ENCODE results near the gene EHD4.

EHD4 gene

DNA sequence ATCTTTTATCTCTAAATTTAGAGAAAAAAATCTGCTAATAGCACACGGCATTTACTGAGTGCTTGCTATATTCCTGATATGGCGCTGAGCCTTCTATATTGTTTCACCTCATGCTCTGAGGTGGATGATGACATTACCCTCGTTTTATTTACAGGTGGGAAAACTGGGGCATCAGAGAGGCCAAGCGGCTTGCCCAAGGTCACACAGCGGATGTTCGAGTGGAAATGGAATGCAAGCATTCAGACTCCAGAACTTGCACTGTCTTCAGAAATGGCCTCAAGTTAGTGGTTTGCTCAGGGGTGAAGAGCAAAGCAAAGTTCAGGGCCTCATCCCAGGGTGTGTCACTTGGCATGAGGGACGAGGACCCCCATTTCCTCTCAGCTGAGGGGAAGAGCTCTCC, 17.3 kb downstream of the EHD4 start:
- DNase-seq = no peak

DNA sequence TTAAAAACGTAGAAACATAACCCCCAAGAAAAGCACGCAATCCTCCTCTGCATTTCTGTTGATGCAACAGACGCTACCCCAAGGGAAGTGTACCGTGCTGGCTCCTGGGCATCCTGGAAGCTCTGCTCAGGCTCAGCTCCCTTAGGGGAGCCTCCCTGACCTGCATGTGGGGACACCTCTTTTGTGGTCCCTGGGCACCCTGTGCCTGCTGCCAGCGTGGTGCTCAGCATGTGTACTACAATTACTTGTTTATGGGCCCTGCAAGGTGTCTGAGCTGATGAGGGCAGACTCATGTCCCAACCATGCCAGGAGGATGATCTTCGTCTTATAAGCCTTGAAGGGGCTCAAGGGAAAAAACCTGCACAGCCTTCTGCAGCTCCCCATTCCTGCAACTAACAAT, 18.3 kb downstream of the EHD4 start:
- no peak for DNase-seq

DNA sequence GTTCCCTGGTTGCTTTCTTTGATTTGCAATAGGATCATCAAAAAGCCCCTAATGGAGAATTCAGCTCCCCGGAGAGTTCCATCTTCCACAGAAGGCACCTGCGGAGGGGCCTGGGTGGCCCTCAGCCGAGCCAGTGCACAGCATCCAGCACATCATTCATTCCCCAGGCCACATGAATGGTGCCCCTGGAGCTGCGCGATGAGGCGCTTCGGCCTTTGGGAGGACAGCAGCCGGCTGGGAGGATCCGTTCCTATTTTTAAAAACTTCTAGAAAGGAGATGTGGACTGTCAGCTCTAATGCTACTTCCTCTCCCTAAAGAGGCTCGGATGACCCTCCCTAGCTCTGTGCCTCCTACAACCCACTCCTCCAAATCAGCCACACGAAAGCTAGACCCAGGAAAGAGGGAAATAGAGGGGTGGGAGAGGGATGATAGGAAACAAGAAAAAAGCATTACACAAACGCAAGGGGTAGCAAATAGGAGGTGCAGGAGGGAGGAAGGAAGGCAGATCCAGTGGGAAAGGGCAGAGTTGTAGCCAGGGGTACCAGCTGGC, 20.3 kb downstream of the EHD4 start:
- DNase-seq = no peak

DNA sequence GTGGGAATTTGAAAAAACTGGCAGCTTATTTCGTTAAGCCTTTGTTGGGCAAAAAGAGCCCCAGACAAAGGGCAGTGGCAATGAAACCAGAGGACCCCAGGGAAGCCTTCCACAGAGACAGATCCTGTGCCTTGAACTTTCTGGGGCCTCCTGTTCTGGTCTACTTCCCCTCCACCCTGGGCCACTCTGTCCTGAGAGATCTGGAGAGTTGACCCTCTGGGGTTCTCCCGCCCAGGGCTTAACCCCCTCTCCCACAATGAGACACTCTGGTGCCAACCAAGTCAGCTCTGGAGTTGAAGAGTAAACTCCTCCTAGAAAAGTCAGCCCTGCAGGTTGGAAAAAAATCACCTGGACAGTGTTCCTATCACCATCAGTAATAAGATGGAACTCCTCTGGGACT, 20.8 kb downstream of the EHD4 start:
- no peak for DNase-seq

DNA sequence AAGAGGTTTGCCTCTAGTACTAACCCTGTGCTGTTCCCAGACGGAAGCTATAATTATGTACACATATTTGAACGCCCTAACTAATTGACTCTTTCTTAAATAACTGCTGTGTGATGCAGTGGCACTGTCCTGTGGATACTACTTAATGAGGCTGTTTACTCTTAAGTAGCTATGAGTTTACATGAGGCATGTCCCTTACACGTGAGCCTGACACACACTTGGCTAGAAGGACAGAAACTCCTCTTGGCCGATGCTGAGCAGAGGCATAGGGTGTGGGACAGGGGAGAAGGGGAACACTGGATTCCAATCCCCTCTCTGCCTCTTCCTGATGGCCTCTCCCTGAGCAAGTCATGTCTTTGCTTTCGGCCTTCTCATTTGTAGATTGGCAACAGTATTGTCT, 21.9 kb downstream of the EHD4 start:
- DNase-seq = no peak

DNA sequence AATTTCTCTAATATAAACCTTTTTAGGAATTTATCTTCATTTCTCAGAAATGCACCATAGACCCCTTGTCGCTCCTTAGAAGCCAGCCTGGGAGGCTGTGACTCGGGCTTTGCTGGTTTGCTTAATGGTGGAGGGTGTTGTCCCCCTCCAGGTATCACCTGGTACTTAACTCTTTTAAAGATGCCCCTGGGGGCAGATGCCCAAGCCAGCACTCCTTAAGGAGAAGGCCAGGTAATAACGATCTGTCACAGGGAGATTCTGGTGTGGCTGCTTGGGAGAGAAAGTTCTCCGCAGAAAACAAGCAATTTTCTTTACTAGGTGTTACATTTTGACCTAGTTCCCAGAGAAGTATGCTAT, 22.3 kb downstream of the EHD4 start:
- peak; percentile 84 for DNase-seq

DNA sequence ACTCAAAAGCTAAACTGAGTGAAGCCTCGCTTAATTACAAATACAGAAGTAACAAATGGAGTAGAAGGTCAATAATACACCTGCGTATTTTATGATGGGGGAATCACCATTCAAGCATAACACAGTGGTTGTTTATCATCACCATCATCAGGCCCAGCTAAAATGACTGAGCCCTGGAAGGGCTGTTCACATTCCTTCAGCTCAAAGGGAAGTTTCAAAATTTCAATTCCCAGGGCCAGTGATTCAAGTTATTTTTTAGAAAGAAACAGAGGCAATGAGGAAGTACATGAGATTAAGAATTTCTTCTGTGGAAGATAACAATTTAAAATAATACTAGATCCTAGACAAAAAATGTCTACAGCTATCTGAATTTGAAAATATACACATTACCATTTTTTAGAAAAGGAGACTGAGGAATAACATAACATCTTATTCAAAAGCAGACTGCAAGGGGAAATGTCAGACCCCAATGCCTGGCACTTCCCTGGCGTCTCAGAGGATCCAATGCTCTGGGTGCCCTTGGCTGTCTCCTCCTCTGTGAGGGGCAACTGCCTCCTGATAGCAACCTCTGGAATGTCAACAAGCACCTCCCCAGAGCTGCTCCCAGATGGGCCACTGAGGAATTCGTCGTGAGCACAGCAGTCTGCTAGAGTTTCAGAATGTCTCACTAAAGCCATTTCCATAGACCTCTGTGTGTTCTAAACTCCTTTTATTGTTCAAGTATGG, 22.8 kb downstream of the EHD4 start:
- peak; percentile 88 for DNase-seq

DNA sequence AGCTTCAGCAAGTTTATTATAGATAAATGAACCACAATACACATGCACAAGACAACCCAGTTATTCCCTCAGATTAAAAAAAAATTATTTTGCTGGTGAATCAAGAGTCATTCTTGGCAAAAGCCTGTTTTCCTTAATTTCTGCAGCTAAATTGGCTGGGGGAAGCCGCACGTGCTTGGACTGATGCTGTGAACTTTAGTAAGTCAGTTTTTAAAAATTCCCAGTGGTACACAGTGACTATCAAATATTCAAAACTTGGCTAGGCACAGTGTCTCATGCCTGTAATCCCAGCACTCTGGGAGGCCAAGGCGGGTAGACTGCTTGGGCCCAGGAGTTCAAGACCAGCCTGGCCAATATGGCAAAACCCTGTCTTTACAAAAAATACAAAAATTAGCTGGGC, 23.9 kb downstream of the EHD4 start:
- no peak for DNase-seq

DNA sequence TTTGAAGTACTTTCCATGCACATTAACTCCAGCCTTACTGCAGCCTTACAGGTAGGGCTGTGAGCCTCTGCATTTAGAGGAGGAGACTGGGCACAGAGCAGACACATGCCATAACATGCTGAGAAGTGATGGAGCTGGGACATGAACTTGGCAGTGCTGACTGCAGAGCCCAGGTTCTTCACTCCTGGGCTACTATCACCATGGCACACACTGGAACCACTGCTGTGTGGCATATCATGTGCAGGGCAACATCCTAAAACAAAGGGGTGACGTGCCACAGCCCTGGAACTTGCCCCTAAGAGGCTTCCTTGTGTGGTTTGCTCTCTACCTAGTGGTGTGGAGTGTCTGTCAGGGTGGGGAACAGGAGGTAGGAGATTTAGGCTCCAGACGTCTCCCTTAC, 25.4 kb downstream of the EHD4 start:
- no peak for DNase-seq

DNA sequence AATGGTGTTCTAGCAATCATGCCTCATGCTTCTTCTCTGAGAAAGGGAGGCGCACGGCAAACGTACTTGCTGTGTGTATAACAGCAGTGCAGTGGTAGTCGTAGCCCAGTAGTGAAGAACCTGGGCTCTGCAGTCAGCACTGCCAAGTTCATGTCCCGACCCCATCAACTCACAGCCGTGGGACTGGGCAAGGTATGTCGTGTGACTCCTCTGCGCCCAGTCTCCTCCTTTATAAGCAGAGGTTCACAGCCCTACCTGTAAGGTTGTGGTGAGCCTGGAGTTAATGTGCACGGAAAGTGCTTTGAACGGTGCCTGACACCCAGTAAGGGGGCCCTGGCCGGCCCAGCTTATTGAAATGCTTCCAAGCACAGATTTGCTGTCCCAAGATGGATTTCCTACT, 26.6 kb downstream of the EHD4 start:
- DNase-seq = no peak

DNA sequence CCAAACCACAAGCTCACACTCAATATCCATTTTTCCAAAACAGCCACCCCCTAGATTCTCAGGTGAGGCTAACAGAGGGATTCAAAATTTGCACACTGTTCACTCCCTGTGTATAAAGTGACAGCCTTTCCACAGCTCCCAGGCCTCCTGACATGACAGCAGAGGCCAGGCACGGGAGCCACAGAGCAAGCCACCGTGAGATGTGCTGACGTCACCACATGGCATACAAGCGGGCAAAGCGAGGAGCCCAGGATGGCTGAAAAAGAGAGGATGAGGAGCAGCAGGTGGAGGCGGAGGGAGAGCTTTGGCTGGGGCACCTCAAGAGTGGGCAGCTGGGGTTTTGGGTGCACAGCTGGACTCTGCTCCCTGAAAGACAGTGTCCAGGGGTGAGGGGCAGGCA, 27.1 kb downstream of the EHD4 start:
- DNase-seq = no peak

DNA sequence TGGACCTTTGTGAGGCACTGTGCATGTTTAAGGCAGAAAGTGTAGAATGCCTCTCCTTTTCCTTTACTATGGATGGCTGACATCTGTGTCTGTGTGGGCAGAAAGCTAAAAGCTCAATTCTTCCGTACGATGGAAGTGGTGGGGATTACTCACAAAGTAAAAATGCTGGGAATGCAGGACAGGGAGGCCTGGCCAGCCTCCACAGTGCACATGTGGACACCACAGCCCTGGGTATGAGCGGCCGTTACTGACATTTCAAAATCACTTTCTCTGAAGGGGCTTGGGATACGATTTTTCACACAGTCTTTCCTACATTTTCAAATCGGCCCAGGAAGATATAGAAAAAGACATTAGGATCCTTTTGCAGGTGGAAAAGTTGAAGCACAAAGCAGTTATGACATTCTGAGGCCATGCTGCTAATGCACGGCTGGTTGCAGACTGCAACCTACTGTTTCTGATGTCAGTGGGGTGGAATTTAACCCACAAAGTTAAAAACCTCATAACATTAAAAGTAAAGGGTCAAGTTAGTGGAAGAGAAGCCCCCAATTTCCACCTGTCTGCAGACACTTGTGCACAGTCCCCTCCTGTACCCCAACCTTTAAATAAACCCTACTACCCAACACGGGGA, 27.9 kb downstream of the EHD4 start:
- peak; percentile 94 for DNase-seq

DNA sequence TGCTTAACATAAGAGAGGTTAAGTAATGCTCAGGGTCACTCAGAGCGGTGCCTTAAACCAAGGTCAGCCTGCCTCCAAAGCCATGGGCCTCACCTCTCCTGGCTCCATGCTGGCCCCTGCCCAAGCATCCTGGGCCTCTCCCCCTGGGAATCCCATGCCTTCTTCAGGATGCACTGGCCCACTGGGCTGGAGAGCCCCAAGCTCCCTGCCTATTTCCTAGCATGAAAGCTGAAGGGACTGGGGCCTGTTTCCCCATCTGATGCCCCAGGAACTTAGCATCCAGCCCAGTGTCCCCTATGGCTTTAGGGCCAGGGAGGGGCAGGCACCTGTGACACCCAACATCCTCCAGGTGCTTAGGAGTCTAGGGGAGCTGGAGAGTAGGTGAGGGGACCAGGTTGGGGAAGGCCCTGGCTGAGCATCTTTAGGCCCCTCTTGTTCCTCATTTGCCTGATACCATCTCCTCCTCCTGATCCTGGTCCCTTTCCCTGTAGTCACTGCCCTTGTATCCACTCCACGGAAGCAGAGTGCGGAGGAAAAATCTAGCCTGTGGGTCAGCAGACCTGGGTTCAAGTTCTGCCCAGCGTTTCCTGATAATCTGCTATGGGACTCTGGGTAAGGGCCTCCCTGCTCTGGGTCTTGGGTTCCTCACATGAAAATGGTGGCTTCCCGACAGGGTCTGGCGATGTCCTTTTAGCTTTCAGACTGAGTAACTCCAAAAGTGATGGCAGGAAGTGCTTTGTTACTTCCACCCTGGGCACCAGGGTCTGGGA, 28.6 kb downstream of the EHD4 start:
- peak; percentile 40 for DNase-seq

DNA sequence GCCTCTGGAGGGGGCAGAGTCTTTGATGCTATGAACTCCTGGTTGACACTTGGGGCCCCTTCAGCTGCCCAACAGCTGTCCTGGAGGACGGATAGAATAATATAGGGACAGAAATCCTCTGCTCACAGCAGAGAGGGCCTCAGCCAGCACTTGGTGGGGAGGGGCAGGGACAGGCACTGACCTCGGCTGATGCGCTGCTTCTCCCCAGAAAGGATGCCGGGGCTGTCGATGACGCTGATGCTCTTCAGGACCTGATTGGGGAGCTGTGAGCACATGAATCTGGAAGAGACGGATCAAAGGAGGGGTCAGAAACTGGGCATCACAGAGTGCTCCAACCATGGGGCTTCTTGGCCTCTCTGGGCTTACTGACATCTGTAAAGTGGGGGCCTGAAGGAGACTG, 29.5 kb downstream of the EHD4 start:
- DNase-seq = peak; percentile 39

DNA sequence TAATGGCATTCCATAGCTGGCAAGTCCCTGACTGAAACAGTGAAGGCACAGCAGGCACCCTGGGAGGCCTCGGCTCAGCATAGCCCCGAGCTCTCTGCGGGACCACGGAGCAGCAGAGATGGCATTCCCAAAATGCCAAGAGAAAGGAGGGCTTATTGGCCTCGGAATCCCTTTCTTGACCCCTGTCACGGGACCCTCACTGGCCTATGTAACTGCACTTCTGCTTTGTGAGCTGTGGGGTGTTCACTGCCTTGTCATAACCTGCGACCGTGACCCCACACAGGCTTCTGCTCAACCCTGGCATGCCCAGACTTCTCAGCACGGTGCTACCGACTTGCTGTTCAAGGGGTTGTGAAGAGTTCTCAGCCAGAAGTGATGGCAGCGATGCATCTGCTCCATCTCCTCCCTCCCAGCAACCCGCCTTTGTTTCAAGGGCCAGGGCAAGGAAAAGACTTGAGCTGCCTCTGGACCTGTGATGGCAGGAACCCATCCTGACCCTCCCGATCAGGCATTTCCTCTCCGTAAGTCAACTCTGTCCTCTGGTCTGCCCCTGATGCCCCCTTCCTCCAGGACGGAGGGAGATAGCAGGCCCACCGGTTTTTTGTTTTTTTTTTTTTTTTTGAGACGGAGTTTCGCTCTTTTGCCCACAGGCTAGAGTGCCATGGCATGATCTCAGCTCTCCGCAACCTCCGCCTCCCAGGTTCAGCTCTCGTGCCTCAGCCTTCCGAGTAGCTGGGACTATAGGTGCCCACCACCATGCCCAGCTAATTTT, 30.5 kb downstream of the EHD4 start:
- peak; percentile 83 for DNase-seq

DNA sequence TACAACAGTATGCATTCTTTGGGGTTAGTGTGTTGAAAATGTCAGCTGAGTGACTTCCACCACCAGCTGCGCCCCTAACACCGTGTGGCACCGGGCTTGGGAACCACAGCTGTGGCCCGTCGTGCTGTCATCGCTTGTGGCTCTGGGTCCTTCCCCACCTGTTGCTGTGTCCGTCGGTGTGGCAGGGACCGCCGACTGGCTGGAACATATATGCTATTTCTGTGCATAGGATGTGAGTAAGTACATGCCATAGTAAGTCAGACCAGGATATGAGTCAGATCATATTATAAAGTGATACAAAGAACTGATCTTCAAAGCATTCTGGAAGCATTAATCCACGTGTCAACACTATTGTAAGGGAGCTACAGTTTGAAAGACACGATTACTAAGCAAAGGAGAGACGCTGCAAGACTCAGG, 31.9 kb downstream of the EHD4 start:
- DNase-seq = peak; percentile 40

DNA sequence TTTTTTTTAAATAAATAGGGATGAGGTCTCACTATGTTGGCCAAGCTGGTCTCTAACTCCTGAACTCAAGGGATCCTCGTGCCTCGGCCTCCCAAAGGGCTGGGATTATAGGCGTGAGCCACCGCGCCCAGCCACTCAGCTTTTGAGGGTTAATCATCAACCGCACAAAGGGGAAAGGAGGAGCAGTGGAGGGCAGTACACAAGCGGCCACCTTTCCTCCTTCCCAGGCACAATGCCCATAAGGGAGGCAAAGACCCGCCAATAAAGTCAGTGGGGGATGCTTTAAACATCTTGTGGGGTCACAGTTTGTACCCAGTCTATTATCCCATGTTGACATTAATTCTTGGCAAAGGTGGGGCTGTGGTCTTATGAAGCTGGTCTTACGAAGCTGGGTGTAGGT, 32.4 kb downstream of the EHD4 start:
- DNase-seq = no peak

DNA sequence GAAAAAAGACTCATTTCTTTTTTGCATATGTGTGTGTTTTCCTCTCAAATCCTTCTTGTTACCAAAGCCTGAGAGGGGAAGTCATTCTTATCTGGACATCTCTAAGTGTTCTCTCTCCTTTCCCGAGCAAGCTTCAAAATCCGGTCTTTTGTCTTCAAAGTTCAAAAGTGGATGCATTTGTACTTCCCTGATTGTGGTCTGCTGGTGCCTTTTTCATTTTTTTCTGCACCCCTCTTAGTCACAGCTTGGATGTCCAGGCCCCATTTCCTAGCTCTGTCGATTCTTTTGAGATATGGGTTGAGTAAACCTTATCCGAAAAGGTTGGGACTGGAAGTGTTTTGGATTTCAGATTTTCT, 34.8 kb downstream of the EHD4 start:
- no peak for DNase-seq

DNA sequence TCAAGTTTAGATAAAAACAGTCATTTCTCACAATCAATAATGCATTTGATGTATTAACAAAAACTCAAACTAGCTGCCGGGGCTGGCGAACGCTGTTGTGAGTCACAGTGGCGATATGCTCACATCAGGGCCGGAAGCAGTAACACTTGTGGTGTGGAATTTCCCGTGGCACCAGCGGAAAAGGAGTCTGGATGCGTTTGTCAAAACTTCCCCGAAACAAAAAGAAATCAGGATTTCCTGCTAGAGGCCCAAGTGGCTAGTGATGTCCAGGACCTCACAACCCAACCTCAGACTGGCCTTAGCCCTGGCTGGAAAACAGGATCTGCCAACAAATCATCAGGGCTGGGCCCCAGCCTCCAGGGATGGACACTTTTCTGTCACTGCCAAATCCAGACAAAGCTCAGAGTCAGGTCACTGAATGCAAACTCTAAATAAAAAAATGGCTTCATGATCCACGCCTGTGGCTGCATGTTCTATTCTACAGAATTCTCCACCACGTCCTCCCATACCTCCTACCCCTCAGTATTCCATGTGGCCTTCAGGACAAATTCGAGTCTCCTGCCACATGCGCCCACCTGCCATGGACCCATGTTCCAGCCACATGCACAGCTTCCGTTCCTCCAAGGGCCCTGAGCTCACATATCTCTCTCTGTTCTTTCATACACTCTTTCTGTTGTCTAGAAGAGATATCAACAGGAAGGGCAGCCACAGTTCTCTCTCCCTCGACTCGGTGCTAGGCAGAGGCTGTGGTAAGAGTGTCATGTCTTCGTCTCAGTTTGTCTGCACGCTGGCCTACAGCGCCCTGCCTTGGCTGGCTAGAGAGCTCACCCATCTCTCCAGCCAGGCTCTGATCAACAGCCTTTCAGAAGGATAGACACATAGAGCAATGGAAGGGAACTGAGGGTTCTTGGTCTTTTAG, 35.4 kb downstream of the EHD4 start:
- no peak for DNase-seq

DNA sequence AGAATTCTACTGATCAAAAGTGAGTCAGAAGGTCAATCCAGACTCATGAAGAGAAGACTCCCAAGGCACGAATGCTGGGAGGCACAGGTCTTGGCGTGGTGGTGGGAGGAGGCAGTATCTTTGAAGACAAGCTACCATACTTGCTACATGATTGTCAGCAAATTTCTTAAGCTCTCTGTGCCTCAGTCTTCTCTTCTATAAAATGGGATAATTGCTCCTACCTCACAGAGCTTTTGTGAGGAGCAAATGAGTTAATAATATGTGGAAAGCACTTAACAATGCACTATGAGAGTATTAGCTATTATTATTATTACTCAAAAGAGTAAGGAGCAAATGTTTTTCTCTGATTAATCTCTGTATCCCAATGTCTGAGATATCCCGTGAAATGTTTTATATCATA, 36.2 kb downstream of the EHD4 start:
- no peak for DNase-seq

DNA sequence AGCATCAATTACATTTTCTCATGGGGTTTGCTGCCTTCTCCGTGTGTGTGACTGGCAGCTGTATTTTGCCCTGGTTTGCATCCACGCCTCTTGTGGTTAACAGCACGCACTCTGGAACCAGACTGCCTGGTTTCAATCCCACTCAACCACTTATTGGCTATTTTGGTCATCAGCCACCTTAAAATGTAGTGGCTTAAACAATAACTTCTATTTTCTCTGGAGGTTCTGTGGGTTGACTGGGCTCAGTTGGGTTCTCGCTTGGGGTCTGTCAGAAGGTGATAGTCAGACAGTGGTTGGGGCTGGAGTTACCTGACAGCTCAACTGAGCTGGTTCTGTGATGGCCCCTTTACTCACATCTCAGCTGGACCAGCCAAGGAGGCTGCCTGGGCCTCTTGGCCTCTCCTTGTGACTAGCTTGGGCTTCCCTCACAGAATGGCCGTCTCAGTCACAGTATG, 36.8 kb downstream of the EHD4 start:
- no peak for DNase-seq

DNA sequence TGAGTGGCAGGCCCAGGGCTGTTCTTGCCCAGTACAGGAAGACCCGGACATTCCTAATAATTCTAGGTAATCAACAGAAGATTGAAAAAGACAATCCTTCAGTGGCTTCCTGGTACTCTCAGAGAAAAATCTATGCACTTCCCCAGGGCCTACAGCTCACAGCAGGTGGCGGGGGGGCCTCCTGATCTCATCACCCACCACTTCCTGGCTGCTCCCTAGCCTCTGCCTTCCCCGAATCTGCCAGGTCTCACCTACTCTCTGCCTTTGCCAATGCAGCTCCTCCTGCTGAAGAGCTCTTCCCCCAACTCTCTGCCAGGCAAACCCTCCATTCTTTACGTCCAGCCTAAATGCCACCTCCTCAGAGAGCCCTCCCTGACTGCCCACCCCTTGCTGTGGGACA, 37.5 kb downstream of the EHD4 start:
- DNase-seq = no peak
